ENCODE results near the gene TRIM3.

DNA sequence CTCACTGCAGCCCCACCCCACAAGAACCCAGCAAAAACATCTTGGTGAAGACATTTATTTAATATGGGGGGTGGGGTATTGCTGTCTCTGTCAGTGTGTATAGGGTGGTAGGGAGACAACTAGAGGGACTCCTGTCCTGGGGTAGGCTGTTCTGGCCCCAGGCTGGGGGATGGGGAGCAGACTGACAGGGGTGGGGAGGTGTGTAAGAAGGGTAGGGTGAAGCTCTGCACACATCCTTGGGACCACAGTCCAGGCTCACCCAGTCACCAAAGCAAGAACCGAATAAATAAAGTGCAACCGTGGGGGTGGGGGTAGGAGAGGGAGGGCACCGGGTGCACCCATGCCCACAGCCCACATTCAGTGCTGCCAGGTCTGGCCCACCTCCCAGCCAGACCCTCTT, 25.2 kb downstream of the TRIM3 start:
- TF ChIP-seq POLR2AphosphoS5 (IDR thresholded peaks at IDR 0.05; ENCODE audit: low read depth) (no peak), EZH2 (IDR thresholded peaks at IDR 0.05; ENCODE audit: low read depth, unreplicated experiment) (no peak), REST (IDR thresholded peaks at IDR 0.05; ENCODE audit: unreplicated experiment) (no peak), JUNB (IDR thresholded peaks at IDR 0.05; ENCODE audit: unreplicated experiment) (no peak), ZNF114 (CRISPR knock-in tag; IDR thresholded peaks at IDR 0.05) (no peak), CREB1 (CRISPR knock-in tag; IDR thresholded peaks at IDR 0.05; ENCODE audit: low read depth) (no peak), EZH2phosphoT487 (IDR thresholded peaks at IDR 0.05; ENCODE audit: unreplicated experiment) (no peak), STAT1 (IDR thresholded peaks at IDR 0.05; ENCODE audit: unreplicated experiment) (no peak)
- TF ChIP-seq, protein P1, sequence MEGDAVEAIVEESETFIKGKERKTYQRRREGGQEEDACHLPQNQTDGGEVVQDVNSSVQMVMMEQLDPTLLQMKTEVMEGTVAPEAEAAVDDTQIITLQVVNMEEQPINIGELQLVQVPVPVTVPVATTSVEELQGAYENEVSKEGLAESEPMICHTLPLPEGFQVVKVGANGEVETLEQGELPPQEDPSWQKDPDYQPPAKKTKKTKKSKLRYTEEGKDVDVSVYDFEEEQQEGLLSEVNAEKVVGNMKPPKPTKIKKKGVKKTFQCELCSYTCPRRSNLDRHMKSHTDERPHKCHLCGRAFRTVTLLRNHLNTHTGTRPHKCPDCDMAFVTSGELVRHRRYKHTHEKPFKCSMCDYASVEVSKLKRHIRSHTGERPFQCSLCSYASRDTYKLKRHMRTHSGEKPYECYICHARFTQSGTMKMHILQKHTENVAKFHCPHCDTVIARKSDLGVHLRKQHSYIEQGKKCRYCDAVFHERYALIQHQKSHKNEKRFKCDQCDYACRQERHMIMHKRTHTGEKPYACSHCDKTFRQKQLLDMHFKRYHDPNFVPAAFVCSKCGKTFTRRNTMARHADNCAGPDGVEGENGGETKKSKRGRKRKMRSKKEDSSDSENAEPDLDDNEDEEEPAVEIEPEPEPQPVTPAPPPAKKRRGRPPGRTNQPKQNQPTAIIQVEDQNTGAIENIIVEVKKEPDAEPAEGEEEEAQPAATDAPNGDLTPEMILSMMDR (conservative IDR thresholded peaks at IDR 0.05; ENCODE audit: low read depth in 2 of 2) = no peak
